ENCODE data around the gene KRT82.

KRT82 gene

GRCh38 chr12:52359621-52360061 is 46.5 kb downstream of the KRT82 start:
- DNase-seq (ENCODE audit: low spot score) = no peak

GRCh38 chr12:52358575-52359350 is 47.4 kb downstream of the KRT82 start:
- peak; percentile 77 for DNase-seq (ENCODE audit: low spot score)
- no peak for TF ChIP-seq CTCF (IDR thresholded peaks at IDR 0.05; ENCODE audit: extremely low read depth, missing control alignments)

More at GRCh38 chr12:52359621-52360061, 46.5 kb downstream of the KRT82 start:
- no peak for TF ChIP-seq CTCF (IDR thresholded peaks at IDR 0.05; ENCODE audit: extremely low read depth, missing control alignments)

- TF ChIP-seq CTCF (IDR thresholded peaks at IDR 0.05; ENCODE audit: extremely low read depth, missing control alignments) = no peak
- no peak for DNase-seq (ENCODE audit: low spot score)
Measured at GRCh38 chr12:52356762-52357580, 49.2 kb downstream of the KRT82 start.

GRCh38 chr12:52356031-52356761 is 49.9 kb downstream of the KRT82 start:
- DNase-seq (ENCODE audit: low spot score) = no peak
- no peak for TF ChIP-seq CTCF (IDR thresholded peaks at IDR 0.05; ENCODE audit: extremely low read depth, missing control alignments)

- DNase-seq (ENCODE audit: low spot score) = no peak
Measured at GRCh38 chr12:52355176-52355575, 51.0 kb downstream of the KRT82 start.

GRCh38 chr12:52354200-52354599 is 51.9 kb downstream of the KRT82 start:
- no peak for DNase-seq (ENCODE audit: low spot score)
- no peak for TF ChIP-seq CTCF (IDR thresholded peaks at IDR 0.05; ENCODE audit: extremely low read depth, missing control alignments)

More at GRCh38 chr12:52355176-52355575, 51.0 kb downstream of the KRT82 start:
- TF ChIP-seq CTCF (IDR thresholded peaks at IDR 0.05; ENCODE audit: extremely low read depth, missing control alignments) = no peak
